GM12892 (cell line): ENCODE measurements around the gene PAQR3.
"Not testable (repeated sequence)": the region's sequence is repeated elsewhere in the genome, so short reads cannot be mapped to it uniquely, and the experiment has no call there.

Source experiments
- DNase-seq: peaks from one replicate; pipeline ENCODE4 v3.0.0; 2011; ENCODE audit not compliant: insufficient read length
- FAIRE-seq: peaks from 2 replicates; lab custom pipeline; 2011; peaks lifted over from hg19 to GRCh38; lab: Jason Lieb, UNC
- POLR2A ChIP-seq: IDR thresholded peaks from 2 replicates; pipeline ENCODE4 v1.6.1; 2011; ENCODE audit warnings: low read depth, low read length, control low read depth
- POLR2AphosphoS5 ChIP-seq: IDR thresholded peaks from 2 replicates; pipeline ENCODE4 v1.6.1; 2011; ENCODE audit warnings: low read depth, low read length, control low read depth
- TAF1 ChIP-seq: IDR thresholded peaks from 2 replicates; pipeline ENCODE4 v1.6.1; 2011; ENCODE audit warnings: low read depth, mild to moderate bottlenecking, control low read depth, low read length, borderline replicate concordance

PAQR3 gene

DNA sequence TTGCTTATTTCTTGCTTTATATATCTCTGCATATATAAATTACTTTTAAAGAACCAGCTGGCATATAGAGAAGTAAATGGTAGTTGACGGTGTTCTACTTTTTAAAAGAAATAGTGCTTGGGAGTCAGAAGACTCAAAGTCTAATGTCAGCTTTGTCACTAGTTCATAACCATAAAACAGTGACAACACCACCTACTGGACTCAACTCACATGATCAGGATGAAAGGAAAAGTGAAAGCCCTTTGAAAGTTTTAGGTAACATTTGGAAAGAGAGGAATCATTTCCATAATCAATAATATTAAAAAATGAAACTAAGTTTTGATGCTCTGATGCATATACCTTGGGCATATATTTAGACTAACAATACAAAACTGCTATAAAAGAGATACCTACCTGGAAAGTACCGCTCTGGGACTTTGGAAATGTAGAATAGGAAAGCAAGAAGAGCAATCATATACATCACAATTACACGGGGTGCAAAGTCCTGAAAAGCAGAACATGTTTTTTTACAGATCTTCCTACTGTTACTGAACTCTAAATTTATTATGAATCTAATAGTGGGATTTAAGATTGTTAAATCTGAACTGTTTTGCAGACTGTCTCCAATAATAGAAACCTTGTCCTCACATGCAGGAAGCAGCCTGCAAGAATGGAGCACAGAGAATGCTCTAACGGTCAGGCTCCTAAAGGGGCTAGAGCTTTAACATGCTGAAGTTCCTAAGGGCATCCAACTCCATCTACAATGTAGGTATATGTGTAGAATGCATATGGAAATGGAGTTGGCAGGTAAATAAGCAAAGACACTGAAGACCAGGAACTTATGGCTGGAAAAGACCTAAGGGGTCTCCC, 15.6 kb downstream of the PAQR3 start:
- no peak for DNase-seq
- no peak for TF ChIP-seq POLR2AphosphoS5
- no peak for TF ChIP-seq POLR2A
- no peak for TF ChIP-seq TAF1
- FAIRE-seq, result peak; percentile 30

DNA sequence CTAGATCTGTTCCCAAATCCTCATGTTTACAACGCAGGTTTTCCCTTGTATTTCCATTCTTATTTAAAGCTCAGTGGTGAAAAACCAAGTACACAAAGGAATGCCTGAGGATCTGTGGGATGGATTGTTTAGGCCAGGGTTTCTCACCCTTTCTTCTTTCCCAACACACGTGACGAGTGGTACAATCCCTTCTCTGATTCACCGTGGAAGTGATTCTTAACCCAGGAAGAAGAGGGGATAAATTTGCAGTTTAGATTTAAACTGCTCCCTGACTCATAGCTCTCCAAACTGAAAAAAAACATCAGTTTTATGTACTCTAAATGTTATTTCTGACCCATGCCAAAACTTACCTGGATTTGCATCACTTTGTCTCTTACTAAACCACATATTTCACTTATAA, 17.0 kb downstream of the PAQR3 start:
- no peak for DNase-seq
- no peak for TF ChIP-seq POLR2AphosphoS5
- no peak for TF ChIP-seq POLR2A
- no peak for FAIRE-seq

DNA sequence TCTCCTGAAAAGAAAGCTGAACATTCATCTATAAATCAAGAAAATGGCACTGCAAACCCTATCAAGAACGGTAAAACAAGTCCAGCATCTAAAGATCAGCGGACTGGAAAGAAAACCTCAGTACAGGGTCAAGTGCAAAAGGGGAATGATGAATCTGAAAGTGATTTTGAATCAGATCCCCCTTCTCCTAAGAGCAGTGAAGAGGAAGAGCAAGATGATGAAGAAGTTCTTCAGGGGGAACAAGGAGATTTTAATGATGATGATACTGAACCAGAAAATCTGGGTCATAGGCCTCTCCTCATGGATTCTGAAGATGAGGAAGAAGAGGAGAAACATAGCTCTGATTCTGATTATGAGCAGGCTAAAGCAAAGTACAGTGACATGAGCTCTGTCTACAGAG, 28.6 kb downstream of the PAQR3 start:
- TF ChIP-seq TAF1 (no peak), POLR2AphosphoS5 (no peak), POLR2A (no peak)
- no peak for FAIRE-seq

DNA sequence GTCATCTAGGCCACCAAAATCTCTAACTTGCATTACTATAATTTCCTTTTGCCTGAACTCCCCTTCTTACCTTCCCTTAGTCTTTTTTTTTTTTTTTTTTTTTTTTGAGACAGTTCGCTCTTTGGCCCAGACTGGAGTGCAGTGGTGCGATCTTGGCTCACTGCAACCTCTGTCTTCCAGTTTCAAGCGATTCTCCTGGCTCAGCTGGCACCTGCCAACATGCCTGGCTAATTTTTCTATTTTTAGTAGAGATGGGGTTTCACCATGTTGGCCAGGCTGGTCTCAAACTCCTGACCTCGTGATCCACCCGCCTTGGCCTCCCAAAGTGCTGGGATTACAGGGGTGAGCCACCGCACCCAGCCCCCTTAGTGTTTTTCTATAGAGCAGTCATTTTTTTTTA, 30.3 kb downstream of the PAQR3 start:
- FAIRE-seq, DNase-seq: not testable (repeated sequence)

More for the DNA sequence above, 28.6 kb downstream of the PAQR3 start:
- DNase-seq, result no peak

DNA sequence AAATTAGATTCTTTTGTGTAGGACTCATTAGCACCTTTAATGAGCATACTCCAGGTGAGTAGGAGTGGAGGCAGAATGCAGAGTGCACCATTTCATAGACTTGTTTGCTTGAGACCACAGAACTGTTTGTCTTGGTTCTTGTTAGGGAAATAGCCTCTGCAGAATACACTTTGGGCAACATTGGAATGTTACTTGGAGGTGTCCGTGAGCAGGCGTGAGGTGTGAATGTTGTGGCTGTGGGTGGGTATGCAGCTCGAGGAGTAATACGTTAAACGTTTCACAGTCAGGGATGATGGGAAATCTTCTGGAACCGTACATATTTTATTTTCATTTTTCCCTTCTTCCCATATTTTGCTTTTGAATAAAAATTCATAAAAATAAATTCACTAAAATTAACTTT, 31.6 kb downstream of the PAQR3 start:
- FAIRE-seq, result no peak

DNA sequence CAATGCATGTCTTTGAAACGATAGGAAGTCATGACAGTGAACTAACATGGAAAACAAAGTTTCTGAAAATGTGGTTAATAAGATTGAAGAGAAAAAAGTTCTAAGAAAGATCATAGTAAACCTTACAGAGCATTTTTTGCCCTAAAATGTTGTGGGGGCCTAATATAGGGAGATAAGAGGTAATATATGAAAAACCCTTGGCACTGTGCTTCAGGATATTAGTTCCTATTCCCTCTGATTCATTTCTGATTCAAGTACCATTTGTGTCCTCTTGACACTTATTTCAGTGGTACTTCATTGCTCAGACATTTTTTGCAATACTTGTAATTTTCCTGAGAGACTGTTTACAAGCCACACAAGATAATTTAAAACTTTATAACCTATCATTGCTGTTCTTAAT, 35.1 kb downstream of the PAQR3 start:
- DNase-seq, result no peak
- FAIRE-seq, result no peak
- no peak for TF ChIP-seq TAF1
- no peak for TF ChIP-seq POLR2A
- TF ChIP-seq POLR2AphosphoS5, result no peak

More for the DNA sequence above, 31.6 kb downstream of the PAQR3 start:
- TF ChIP-seq POLR2A (no peak), TAF1 (no peak), POLR2AphosphoS5 (no peak)
- DNase-seq, result no peak

DNA sequence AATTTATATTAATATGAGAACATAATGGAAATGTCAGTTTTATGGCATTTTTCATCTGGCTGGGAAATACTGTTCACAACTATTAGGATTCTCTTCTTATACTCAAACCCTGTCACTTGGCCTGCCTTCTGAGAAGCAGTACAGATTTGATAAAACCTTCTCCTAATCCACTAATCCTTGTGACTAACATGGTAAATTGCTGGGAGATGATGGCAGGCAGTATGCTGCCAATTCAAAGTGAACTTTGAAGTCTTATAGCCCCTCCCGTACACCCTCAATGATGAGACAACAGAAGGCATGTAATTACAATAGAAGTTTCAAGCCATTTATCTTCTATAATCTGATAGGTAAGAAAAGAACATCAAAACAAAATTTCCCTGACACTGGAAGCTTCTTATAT, 36.9 kb downstream of the PAQR3 start:
- DNase-seq (no peak), FAIRE-seq (no peak)
- TF ChIP-seq POLR2AphosphoS5 (no peak), POLR2A (no peak), TAF1 (no peak)

DNA sequence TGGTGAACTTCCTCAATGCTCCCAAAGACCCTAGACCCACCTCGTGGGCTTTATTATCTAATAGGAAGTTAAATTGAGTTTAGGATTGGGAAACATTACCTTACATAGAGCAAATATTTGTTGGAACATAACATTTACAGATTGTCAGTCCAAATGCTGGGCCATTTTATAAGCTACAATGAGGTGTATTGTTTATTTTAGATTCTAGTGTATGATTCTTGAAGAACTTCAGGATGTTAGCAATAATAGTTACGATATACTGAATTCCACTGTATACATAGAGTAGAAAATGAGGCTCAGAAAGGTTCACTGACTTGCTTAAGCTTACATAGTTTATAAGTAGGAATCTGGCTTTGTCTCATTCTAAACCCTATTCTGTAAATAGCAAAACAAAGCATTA, 37.4 kb downstream of the PAQR3 start:
- no peak for FAIRE-seq
- TF ChIP-seq POLR2AphosphoS5, result no peak
- no peak for TF ChIP-seq POLR2A
- TF ChIP-seq TAF1, result no peak
- no peak for DNase-seq

DNA sequence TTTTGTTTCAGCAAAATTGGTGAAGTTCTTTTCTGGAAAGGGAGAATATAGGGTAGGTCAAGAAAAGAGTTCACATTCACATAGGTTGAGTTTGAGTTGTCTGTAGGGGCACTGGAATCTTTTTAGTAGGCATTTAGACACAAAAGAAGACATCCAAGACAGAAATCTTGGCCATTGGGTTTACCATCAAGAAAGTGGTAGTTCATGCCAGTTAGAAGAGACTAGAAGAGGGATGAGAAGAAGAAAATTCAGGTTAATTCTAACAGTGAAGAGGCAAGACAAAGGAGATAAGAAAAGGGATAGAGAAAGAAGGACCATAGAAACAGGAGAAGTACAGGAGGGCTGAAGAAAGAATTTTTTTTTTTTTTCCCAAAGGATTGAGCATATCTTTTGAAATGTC, 39.9 kb downstream of the PAQR3 start:
- TF ChIP-seq POLR2A (no peak), TAF1 (no peak), POLR2AphosphoS5 (no peak)
- FAIRE-seq (no peak), DNase-seq (no peak)

DNA sequence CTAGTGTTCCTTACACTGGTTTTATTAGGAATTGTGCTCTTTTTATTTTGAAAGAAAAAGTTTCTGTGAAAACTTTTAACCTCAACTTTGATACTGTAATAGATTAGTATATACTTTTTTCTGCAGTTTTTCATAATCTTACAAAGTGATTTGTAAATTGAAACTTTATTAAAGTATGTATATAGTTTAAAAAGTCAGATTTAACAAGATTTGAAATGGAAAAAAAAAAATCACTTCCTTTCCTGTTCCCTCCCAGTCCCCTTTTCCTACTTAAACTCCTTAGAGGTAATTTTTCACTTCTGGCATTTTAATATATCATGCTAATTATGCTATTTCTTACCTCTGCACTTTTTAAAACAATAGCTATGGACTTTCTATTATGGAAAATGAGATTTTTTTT, 49.3 kb downstream of the PAQR3 start:
- no peak for TF ChIP-seq TAF1
- TF ChIP-seq POLR2AphosphoS5, result no peak
- TF ChIP-seq POLR2A, result no peak
- DNase-seq, result no peak
- no peak for FAIRE-seq

DNA sequence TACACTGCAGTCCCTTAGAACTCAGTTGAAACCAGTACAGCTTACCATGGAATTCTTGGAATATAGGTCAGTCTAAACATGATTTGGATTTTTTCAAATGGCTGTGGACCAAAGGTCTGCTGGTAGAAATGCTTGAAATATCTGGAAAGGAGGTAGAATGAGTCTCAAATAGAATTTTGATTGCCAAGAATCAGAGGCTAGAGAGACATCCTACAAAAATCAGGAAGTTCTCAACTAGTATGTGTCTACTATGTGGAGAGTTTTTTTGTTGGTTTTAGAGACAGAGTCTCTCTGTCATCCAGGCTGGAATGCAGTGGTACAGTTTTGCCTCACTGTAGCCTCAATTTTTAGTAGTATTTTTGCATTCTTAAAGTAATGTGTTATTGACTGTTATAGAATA, 53.6 kb downstream of the PAQR3 start:
- FAIRE-seq (no peak), DNase-seq (no peak)
- TF ChIP-seq POLR2AphosphoS5, result no peak
- no peak for TF ChIP-seq TAF1
- TF ChIP-seq POLR2A, result no peak

DNA sequence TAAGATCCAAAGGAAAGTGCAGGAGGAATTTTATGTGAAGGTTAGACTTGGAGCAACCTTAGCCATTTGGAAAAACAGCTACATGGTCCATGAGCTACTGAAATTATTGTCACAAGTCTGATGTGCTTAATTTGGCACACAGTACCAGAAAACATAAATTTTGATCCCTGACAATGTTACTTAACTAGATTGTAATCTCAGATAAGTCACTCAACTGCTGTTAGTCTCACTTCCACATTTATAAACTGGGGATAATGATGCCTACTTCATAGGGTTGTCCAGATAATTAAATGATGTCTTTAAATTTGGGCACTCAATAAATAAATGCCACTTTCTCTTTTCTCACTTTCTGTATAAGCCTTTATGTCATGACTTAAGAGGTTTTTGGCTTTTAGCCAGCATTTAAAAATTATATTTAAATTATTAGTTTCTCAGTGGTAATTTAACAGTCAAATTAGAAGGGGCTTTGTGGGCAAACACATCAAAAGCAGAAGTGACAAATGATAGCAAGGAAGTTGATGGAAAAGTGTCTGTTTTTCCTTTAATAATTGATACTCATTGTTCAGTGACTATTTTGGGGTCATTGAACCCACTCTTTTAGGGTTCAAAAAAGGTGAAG, 58.3 kb downstream of the PAQR3 start:
- TF ChIP-seq TAF1, result no peak
- TF ChIP-seq POLR2AphosphoS5, result no peak
- no peak for TF ChIP-seq POLR2A
- FAIRE-seq (no peak), DNase-seq (no peak)
